SHP77 (cell line): Measurements from ENCODE around the gene CNNM2.
"Not testable (repeated sequence)": the region's sequence is repeated elsewhere in the genome, so short reads cannot be mapped to it uniquely, and the experiment has no call there.

Experiments
- DNase-seq, 2 experiments: peaks; one replicate each; lab custom pipeline; 2025; lab: John Stamatoyannopoulos, UW

The CNNM2 gene

DNA sequence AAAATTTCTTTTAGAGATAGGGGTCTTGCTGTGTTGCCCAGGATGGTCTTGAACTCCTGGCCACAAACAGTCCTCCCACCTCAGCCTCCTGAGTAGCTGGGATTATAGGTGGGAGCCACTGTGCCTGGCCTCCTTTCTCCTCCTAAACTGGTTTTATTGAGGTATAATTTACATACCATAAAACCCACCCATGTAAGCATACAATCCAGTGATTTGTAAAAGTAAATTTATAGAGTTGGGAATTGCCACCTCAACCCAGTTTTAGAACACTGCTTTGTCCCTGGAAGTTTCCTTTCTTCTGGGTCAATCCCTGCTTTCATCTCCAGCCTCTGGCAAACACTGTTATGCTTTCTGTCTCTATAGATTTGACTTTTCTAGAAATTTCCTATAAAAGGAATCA lies 49.0 kb downstream of the CNNM2 start:
- DNase-seq: no peak

DNA sequence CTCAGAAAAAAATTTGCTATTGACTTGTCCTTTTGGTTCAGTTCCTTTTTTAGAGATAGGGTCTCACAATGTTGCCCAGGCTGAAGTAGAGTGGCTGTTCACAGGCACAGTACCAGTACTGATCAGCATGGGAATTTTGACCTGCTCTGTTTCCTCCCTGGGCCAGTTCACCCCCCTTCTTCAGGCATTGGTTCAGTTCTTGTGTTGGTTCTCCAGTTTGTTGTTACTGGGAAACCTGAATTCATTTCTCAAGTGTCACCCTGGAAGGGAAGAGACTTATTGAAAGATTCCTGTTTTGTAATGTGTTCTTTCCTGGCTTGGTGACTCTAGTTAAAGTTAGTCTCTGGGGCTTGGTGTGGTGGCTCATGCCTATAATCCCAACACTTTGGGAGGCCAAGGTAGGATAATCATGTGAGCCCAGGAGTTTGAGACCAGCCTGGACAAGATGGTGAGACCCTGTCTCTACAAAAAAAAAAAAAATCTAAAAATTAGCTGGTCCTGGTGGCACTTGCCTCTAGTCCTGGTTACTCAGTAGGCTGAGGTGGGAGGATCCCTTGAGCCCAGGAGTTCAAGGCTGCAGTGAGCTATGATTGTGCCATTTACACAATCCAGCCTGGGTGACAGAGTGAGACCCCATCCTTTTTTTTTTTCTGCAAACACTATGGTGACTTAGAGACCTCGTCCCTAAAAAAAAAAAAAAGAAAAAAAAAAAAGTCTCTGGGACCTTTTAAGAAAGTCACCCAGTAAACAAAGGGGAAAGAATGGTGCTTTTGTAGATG lies 52.7 kb downstream of the CNNM2 start:
- no peak for DNase-seq

DNA sequence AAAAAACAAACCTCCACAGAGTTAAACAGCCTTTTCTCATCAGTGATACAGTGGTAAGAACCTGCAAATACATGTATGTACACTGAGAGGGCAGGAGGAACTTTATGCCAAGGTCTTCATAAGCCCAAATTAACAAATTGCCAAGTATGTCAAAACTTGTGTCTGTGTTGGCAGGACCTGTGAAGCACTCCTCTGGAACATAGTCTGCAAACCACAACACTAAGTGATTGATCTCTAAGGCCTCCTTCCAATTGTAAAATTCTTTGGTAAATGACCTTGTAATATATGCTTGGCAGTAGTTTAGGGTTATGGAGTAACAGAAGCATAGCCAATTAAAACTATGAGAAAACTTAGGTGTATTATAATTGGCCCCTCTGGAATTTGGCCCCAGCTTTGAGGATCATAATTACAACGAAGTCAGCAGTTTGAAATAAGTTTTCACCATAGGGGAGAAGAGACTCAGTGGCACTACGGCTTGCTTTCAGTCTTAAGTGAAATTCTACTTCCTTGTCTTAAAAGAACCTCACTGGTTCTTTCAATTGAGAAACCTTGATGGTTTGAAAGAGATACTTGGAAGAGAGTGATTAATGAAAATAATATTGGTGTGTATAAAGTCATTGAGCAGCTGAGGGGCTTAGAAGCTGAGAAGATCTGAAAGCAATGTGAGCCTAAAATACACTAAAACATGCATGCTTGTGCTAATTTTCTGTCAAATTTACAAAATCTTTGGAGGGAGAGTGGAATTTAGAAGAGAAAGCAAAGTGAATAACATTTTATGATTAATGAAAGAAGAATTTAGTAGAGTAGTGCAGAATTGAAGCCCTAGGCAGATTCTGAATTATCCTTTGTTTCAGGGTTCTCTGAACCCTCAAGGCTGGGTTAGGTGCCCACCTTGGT lies 57.6 kb downstream of the CNNM2 start:
- no peak for DNase-seq

DNA sequence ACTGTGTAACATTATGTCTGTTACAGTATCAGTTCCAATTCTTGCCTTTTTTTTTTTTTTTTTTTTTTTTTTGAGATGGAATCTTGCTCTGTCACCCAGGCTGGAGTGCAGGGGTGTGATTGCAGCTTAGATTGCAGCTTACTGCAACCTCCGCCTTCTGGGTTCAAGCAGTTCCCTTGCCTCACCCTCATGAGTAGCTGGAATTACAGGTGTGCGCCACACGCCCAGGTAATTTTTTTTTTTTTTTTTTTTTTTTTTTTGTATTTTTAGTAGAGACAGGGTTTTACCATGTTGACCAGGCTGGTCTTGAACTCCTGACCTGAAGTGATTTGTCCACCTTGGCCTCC lies 58.3 kb downstream of the CNNM2 start:
- not testable (repeated sequence) for DNase-seq

DNA sequence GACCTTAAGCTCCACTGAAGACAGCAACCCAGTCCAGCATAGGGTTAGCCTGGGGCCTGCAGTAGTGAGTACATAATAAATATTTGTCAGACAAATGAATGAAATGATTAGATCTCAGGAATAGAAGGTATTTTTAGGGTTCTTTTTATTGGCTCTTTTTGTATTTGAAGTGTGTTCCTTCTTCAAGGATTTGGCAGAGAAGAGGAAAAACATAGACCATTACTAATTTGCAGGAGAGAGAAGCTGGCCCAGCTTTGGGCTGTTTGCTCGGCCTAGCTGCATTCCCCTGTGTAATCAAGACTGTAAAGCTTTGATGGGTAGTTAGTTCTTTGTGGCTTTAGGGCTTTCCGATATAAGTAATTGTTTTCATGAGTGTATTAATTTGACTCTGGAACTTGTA lies 64.2 kb downstream of the CNNM2 start:
- DNase-seq: no peak

DNA sequence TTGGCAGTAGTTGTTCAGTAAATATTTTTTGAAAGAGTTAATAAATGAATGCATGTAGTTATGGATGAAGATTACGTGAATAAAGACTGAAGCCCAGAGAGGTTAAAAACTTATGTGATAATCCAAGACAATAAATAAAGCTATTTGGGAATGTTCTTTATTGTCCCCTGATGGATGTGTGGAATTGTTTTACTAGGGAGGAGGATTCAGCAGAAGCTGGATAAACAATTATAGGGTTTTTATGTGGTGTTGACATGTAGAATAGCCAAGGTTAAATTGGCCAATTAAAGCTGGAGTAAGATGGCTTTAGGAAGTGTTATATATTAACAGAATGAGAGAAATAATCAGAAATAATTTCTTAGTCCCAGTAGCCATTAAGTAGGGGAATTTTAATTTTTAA lies 66.0 kb downstream of the CNNM2 start:
- no peak for DNase-seq

DNA sequence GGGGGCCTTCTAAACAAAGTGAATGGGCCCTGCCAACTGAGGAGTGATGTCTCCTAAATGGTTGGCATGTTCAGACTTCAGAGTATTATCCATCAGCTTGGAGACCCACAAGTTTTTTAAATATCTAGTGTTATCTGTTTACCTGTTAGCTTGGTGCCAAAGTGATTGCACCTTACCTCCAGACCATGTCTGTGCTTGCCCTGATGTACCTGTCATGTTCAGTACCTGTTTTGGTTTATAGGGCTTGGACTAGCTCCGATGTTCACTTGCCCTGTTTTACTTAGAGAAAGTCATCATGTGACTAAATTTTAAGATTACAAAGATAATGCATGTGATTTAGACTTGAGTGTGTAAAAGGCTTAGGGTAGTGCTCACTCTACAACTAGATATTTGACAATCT lies 67.7 kb downstream of the CNNM2 start:
- no peak for DNase-seq

DNA sequence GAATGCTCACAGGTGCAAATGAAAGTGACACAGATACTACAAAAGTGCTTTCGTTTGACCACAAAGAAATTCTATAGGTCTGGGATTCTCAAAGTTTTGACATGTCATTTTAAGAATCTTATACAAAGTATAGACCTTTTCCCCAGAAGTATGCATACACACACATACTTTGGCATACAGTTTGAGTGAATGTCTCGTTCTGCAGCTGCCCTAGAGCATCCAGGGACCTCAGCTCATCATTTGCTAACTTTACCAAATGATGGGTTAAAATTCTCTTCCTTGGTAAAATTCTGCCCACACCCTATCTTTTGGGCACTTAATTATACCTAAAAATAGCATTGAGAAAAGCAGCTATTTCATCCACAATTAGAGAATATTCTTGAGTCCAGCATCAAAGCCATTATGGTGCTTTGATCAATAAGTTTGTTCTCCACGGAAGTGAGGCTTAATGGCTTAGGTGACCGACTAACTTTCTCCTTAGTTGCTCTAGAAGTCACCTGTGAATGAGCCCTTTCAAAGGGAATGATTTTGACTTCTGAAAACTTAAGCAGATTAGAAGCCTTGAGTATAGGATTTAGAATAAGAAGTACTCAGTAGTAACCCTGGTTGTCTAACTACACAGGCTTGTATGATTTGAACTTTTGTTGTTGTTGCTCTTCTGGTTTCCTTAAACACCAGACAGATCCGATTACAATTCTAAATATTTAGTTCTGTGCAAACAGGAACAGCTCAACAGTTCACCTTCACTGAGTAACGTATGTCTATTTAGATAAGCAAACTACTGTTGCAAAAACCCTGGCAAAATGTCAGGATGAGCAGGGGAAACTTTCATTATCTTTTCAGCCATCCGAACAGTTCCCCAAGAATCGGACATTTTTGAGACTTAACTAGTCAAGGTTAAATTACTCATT lies 70.6 kb downstream of the CNNM2 start:
- no peak for DNase-seq

DNA sequence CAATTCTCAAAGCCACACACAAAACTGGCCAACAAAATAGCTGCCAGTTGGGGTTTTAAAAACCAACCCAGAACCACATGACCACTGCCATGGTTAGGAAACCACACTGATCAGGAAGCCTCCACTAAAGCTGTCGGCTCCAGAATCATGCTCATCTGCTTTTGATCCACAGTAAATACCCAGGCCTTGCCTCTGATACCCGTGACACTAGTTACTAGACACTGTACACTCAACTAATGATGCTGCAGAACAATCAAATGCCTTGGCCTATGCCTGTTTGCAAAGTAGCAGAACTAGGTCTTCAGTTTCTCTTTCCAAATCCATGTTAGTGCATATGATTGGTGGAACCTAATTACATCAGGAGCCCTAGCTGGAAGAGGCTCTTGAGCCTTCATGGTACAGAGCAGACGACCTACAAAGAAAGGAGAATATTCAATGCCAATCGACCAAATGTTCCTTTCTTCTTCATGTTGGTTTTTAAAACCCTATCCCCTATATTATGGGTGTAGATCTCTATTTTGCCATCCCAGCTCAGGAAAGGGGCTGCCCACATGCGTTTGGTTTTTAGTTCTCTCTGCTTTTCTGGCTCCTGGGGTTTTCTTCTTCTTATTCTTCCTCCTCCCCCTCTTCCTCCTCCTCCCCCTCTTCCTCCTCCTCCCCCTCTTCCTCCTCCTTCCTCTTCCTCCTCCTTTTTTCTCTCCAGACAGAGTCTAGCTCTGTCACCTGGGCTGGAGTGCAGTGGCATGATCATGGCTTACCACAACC lies 76.6 kb downstream of the CNNM2 start:
- DNase-seq: no peak

DNA sequence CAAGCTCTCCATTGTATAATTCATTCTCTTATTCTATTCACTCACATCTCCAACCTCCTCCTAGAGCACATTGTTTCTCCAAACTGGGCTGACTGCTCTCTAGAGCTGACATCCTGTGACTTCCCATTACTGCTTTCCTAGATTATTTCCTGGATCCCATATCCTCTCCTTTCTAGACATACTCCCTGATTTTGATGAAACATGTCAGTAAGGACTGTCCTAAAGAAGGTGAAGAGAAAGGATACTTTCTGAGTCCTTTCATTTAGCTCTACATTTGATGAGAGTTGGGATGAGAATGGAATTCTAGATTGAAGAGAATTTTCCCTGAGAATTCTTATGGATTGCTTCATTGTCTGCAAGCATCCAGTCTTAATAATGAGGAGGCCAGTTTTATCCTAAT lies 78.8 kb downstream of the CNNM2 start:
- DNase-seq: no peak

DNA sequence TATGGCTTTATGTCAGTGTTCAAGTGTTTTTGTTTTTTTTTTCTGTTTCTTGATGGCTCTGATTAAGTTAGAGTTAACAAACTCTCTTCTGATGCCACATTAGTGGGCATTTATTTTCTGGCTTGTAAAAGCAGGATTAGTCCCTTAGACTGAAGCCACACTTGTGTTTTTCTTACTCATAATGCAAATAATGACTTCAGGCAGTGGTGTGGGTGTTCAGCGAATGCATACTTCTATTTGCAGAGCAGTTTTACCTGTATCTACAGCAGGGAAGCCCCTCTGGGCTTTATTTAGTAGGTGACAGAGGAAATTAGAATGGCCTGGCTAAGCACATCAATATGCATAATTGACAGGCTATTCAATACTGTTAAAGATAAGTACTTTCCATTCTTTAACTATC lies 79.9 kb downstream of the CNNM2 start:
- no peak for DNase-seq

DNA sequence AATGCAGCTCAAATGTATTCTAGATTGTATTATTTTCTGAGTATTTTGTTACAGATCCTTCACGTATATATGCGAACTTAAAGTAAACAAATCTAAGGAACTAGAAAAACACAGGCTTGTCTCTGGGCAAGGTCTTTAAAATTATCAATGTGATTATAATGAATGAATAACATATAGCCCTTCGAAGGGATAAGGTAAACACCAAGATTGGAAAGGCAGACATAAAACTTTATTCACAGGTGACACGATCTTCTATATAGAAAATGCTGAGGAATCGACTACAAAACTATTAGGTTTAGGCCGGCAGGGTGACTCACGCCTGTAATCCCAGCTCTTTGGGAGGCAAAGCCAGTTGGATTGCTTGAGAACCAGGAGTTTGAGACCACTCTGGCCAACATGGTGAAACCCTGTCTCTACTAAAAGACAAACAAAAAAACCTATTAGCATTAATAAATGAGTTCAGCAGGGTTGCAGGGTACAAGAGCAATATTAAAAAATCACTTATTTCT lies 80.4 kb downstream of the CNNM2 start:
- DNase-seq: no peak

DNA sequence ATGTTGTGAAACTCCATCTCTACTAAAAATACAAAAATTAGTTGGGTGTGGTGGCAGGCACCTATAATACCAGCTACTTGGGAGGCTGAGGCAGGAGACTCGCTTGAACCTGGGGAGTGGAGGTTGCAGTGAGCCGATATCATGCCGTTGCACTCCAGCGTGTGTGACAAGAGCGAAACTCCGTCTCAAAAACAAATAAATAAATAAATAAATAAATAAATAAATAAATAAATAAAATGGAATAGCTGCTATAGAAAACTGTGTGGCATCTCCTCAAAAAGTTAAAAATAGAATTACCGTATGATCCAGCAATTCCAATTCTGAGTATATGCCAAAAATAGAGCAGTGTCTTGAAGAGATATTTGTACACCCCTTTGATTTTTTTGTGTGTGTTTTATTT lies 82.0 kb downstream of the CNNM2 start:
- not testable (repeated sequence) for DNase-seq

DNA sequence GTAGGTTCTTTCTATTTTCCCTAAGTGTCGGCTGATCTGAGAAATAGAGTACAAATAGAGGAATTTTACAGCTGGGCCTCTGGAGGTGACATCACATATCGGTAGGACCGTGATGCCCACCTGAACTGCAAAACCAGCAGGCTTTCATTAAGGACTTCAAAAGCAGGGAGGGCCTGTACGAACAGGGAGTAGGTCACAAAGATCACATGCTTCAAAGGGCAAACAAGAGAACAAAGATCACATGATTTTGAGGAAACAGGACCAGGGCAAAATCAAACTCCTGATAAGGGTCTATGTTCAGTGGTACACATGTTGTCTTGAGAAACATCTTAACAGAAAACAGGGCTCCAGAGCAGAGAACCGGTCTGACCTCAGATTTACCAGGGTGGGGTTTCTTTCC lies 88.9 kb downstream of the CNNM2 start:
- no peak for DNase-seq

DNA sequence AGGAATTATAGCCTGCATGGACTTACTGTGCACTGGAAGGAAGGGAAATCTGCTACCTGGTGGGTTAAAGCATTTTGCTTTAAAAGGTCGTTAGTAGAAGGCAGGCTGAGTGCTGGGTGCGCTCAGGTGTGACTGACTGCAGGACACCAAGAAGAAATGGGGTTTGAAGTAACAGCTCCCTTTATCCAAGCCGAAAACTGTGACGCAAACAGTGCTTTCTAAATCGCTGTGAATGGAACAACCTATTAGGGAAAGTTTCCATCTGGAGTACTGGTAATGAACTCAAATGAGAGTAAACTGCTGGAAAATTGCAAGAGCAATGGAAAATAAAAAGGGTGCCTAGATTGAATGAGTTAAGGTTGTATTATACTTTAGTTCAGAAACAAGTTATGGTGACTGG lies 95.3 kb downstream of the CNNM2 start:
- no peak for DNase-seq

DNA sequence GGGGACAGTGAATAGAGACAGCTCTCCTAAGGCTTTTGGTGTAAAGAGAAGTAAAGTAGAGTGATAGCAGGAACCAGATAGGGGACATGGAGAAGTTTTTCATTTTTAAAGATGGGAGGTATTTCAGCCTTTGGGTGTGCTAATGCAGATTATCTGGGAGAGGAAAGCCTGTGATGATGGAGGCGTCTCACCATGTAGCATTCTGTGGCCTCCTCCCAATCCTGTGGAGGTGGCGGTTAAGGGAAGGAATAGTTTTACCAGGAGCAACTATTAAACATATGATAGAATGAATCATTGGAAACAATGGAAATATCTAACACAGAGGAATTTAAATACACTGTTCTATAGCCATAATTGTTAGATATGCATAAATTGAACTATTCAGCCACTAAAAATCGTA lies 101.3 kb downstream of the CNNM2 start:
- no peak for DNase-seq

DNA sequence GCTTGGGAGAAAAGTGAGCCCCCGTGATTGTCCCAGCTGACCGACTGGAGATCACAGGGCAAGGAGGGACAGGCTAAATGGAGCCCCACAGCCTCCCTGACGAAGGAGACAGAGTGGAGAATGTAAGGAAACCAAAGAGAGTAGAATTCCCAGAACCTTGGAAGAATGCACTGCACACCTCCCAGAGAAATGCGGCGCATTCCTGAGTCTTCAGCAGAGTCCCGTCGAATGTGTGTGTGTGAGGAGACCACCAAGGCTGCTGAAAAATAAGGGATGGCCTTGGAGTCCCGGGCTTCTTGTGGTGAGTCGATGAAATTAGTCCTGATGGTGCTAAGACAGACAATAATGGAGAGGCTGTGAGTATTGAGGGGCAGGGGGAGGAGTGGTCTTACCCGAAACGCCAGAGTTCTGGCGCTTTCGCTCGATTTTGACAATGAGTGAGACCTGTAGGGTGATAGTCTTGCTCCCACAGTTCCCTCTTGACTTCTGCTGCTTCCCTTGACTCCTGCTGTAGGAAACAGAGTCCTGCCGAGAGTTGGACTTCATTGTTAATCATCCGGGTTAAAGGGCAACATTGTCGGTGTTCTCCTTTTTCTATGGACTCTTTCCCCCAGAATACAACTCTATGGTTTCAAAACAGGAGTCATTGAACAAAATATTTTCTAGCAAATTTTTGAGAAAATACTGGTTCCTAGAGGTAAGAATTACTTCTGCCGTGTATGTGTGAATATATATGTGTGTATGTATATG lies 103.2 kb downstream of the CNNM2 start:
- DNase-seq: no peak

DNA sequence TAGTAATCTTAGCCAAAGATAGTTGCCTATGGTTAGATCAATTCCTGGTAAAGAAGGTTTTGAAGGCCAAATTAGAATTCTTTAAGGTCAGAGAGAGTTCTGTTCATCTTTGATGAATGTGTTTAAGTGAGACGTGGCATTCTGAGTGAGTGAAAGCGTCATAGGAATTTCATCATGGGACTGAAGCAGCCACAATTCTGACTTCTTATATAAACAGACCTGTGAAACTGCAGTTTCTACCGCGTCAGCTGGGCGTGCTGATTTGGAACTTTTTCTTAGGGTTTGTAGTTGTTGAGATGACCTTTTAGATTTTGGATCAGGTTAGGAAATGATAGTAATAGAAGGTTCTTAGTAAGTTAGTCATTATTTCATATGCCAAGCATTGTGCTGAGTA lies 103.8 kb downstream of the CNNM2 start:
- no peak for DNase-seq

DNA sequence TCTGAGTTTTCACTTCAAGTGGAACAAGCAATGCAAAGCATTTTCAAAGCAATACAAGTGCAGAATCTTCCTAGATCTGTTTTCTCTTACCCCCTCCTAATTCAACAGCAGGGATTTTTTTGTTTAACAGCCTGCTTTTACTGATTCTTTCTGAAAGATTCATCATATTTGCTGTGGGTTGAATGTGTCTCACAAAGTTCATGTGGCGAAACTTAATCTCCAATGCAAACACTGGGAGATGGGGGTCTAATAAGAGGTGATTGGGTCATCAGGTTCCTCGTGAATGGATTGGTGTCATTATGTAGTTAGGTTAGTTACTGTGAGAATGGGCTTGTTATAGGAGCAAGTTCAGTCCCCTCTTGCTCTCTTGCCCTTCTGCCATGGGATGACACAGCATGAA lies 107.6 kb downstream of the CNNM2 start:
- no peak for DNase-seq

DNA sequence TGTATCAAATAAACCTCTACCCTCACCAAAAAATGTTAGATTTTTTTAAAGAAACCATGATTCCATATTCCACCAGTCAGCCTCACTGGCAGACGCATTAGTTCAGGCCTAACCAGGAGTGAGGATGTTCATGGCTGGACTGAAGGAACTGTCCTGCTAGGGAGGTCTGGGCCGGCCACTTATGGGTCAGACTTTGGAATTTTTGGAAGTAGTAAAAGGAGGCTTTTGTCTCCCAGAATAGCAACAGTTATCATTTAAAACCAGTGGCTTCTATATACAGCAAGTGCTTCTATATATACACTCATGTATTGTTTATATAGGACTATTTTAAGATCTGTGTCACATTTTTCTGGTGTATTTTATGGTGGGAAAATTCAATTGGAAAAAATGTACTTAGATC lies 120.5 kb downstream of the CNNM2 start:
- DNase-seq: no peak

DNA sequence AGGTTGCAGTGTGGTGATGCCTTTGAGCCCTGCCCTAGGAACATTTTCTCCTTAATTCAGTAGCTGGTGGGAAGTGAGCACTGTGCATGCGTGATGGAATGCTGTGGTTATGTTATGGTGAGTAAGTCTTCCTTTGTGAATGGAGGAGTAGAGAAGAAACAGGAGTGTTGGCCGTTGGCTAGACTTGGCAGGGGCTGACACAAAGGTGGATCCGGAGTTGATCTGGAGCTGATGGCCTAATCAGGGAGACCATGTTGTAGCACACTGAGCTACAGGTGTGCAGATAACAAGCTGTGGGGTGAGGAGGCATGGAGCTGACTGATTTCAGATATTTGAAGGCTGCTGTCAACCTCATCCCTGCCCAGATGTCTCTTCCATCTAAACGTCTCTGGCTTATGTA lies 122.3 kb downstream of the CNNM2 start:
- no peak for DNase-seq
